ENCODE results near the gene PCDHGA12.
"Not testable (repeated sequence)": the region's sequence is repeated elsewhere in the genome, so short reads cannot be mapped to it uniquely, and the experiment has no call there.

Gene PCDHGA12

GRCh38 chr5:141403387-141403786 lies 26.9 kb upstream of the PCDHGA12 start:
- Histone ChIP-seq H3K4me2 (no peak overlapping the region), H3K9ac (no peak overlapping the region), H2AFZ (ENCODE audit: low read depth) (no peak overlapping the region), H3K27ac (no peak overlapping the region), H3K27me3 (ENCODE audit: insufficient read depth, low read depth) (no peaks in the 10 kb centered on the region), H3K79me2 (ENCODE audit: insufficient read depth, low read depth) (no peaks in the 10 kb centered on the region), H3K4me1 (ENCODE audit: low read depth, poor library complexity, severe bottlenecking) (no peaks in the 10 kb centered on the region), H3K4me3 (IDR thresholded peaks at IDR 0.05; ENCODE audit: insufficient read depth, low read depth, low read length) (no peak overlapping the region), H3K36me3 (ENCODE audit: insufficient read depth) (no peaks in the 10 kb centered on the region), H4K20me1 (ENCODE audit: insufficient read depth) (no peaks in the 10 kb centered on the region)
- TF ChIP-seq CTCF (conservative IDR thresholded peaks at IDR 0.05; ENCODE audit: low read depth, low read length) = no peak

GRCh38 chr5:141407790-141408505 lies 22.4 kb upstream of the PCDHGA12 start, which contains the start of gene PCDHGB6:
Gene PCDHGB6 (plus strand): TSS chr5:141408021. CDS start chr5:141408203, 182 bp downstream.
- H3K9ac ChIP-seq; H3K36me3 ChIP-seq (ENCODE audit: insufficient read depth); H2AFZ ChIP-seq (ENCODE audit: low read depth); H3K79me2 ChIP-seq (ENCODE audit: insufficient read depth, low read depth); H3K4me2 ChIP-seq; H4K20me1 ChIP-seq (ENCODE audit: insufficient read depth); H3K27me3 ChIP-seq (ENCODE audit: insufficient read depth, low read depth); H3K4me1 ChIP-seq (ENCODE audit: low read depth, poor library complexity, severe bottlenecking); H3K27ac ChIP-seq; H3K4me3 ChIP-seq (IDR thresholded peaks at IDR 0.05; ENCODE audit: insufficient read depth, low read depth, low read length): not testable (repeated sequence)

- Histone ChIP-seq H3K4me2 (no peak overlapping the region), H4K20me1 (ENCODE audit: insufficient read depth) (no peaks in the 10 kb centered on the region), H3K4me1 (ENCODE audit: low read depth, poor library complexity, severe bottlenecking) (no peaks in the 10 kb centered on the region), H3K36me3 (ENCODE audit: insufficient read depth) (no peaks in the 10 kb centered on the region), H3K79me2 (ENCODE audit: insufficient read depth, low read depth) (no peaks in the 10 kb centered on the region), H3K27ac (no peak overlapping the region), H3K9ac (no peak overlapping the region), H2AFZ (ENCODE audit: low read depth) (no peak overlapping the region), H3K4me3 (IDR thresholded peaks at IDR 0.05; ENCODE audit: insufficient read depth, low read depth, low read length) (no peak overlapping the region), H3K27me3 (ENCODE audit: insufficient read depth, low read depth) (no peaks in the 10 kb centered on the region)
- TF ChIP-seq CTCF (conservative IDR thresholded peaks at IDR 0.05; ENCODE audit: low read depth, low read length) = no peak
Observed at GRCh38 chr5:141409598-141410306, 20.6 kb upstream of the PCDHGA12 start.

- Histone ChIP-seq H3K4me3 (IDR thresholded peaks at IDR 0.05; ENCODE audit: insufficient read depth, low read depth, low read length) (no peak overlapping the region), H3K4me2 (no peak overlapping the region), H3K27me3 (ENCODE audit: insufficient read depth, low read depth) (no peaks in the 10 kb centered on the region), H3K79me2 (ENCODE audit: insufficient read depth, low read depth) (no peaks in the 10 kb centered on the region), H3K36me3 (ENCODE audit: insufficient read depth) (no peaks in the 10 kb centered on the region), H3K4me1 (ENCODE audit: low read depth, poor library complexity, severe bottlenecking) (no peaks in the 10 kb centered on the region), H3K27ac (no peak overlapping the region), H2AFZ (ENCODE audit: low read depth) (no peak overlapping the region), H3K9ac (no peak overlapping the region), H4K20me1 (ENCODE audit: insufficient read depth) (no peaks in the 10 kb centered on the region)
- no peak for TF ChIP-seq CTCF (conservative IDR thresholded peaks at IDR 0.05; ENCODE audit: low read depth, low read length)
Observed at GRCh38 chr5:141411575-141411974, 18.7 kb upstream of the PCDHGA12 start.
